Ishikawa (cell line): ENCODE results near the gene NXPH3.

Experiments
- CREB1 ChIP-seq: IDR thresholded peaks from 2 replicates; pipeline ENCODE4 v1.6.1; 2012; ENCODE audit warnings: low read depth
- TF ChIP-seq, protein P1 (sequence below): IDR thresholded peaks from 2 replicates; pipeline ENCODE4 v1.6.1; 2012; ENCODE audit warnings: low read depth, mild to moderate bottlenecking

DNA sequence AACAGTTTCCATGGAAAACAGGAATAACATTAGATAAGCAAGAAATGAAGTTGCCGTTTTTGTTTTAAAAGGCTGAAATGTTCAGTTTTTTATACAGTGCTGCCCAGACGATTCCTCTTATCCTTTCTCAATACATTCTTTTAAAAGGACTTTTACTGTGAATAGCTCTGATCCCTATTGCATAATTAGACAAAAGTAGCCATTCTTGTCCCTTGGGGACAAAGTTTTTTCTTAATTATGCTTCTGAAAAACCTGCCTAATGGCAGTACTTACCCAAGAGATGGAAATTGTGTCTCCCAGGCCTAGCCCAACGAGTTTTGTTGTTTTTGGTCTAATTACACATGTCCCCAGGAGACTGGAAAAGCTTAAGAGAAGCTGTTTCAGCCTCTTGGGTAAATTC lies 27.6 kb downstream of the NXPH3 start:
- TF ChIP-seq, protein P1, sequence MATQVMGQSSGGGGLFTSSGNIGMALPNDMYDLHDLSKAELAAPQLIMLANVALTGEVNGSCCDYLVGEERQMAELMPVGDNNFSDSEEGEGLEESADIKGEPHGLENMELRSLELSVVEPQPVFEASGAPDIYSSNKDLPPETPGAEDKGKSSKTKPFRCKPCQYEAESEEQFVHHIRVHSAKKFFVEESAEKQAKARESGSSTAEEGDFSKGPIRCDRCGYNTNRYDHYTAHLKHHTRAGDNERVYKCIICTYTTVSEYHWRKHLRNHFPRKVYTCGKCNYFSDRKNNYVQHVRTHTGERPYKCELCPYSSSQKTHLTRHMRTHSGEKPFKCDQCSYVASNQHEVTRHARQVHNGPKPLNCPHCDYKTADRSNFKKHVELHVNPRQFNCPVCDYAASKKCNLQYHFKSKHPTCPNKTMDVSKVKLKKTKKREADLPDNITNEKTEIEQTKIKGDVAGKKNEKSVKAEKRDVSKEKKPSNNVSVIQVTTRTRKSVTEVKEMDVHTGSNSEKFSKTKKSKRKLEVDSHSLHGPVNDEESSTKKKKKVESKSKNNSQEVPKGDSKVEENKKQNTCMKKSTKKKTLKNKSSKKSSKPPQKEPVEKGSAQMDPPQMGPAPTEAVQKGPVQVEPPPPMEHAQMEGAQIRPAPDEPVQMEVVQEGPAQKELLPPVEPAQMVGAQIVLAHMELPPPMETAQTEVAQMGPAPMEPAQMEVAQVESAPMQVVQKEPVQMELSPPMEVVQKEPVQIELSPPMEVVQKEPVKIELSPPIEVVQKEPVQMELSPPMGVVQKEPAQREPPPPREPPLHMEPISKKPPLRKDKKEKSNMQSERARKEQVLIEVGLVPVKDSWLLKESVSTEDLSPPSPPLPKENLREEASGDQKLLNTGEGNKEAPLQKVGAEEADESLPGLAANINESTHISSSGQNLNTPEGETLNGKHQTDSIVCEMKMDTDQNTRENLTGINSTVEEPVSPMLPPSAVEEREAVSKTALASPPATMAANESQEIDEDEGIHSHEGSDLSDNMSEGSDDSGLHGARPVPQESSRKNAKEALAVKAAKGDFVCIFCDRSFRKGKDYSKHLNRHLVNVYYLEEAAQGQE = no peak
- no peak for TF ChIP-seq CREB1
